Mesenchymal stem cell (in vitro differentiated cells and primary cell): ENCODE results near the gene ZFP36L1.

Experiments
- DNase-seq: peaks from one replicate; pipeline ENCODE4 v3.0.0-alpha.2; 2013
- H2AFZ ChIP-seq: one replicate; pipeline ENCODE4 v1.6.1; 2013; ENCODE audit warnings: low read depth, mild to moderate bottlenecking, control low read depth, inconsistent platforms, low read length, moderate library complexity
- H2AK5ac ChIP-seq: 2 replicates; pipeline ENCODE4 v1.6.1; 2013; ENCODE audit warnings: low read length, moderate library complexity, mild to moderate bottlenecking, inconsistent platforms; ENCODE audit not compliant: severe bottlenecking
- H2BK120ac ChIP-seq: one replicate; pipeline ENCODE4 v1.6.1; 2013; ENCODE audit warnings: low read depth, mild to moderate bottlenecking, inconsistent platforms, low read length, moderate library complexity
- H2BK12ac ChIP-seq, 2 experiments: one replicate each; pipeline ENCODE4 v1.6.1; 2013; ENCODE audit warnings: inconsistent platforms in 2 of 2, low read length in 2 of 2, mild to moderate bottlenecking in 2 of 2, moderate library complexity in 2 of 2, control low read depth in 1 of 2
- H2BK15ac ChIP-seq: one replicate; pipeline ENCODE4 v1.6.1; 2013; ENCODE audit warnings: mild to moderate bottlenecking, low read depth, inconsistent platforms; ENCODE audit not compliant: poor library complexity, severe bottlenecking
- H2BK5ac ChIP-seq: 2 replicates; pipeline ENCODE4 v1.6.1; 2013; ENCODE audit warnings: low read depth, mild to moderate bottlenecking, low read length, control low read depth, inconsistent platforms; ENCODE audit not compliant: poor library complexity, severe bottlenecking
- H3K14ac ChIP-seq, 2 experiments: one replicate each; pipeline ENCODE4 v1.6.1; 2013; ENCODE audit warnings: inconsistent platforms in 2 of 2, low read length in 2 of 2, control low read depth in 1 of 2, mild to moderate bottlenecking in 1 of 2, moderate library complexity in 1 of 2
- H3K18ac ChIP-seq, 2 experiments: one replicate each; pipeline ENCODE4 v1.6.1; 2013; ENCODE audit warnings: inconsistent platforms in 2 of 2, low read length in 2 of 2, control low read depth in 1 of 2, low read depth in 1 of 2, mild to moderate bottlenecking in 1 of 2
- H3K23ac ChIP-seq, 2 experiments: one replicate each; pipeline ENCODE4 v1.6.1; 2013; ENCODE audit warnings: inconsistent platforms in 2 of 2, low read length in 2 of 2, mild to moderate bottlenecking in 2 of 2, moderate library complexity in 2 of 2, control low read depth in 1 of 2
- H3K27ac ChIP-seq: 2 replicates; pipeline ENCODE4 v1.5.1; 2013; ENCODE audit warnings: mild to moderate bottlenecking, moderate library complexity, low read length, control low read depth, inconsistent platforms; ENCODE audit not compliant: poor library complexity, severe bottlenecking
- H3K27me3 ChIP-seq, 2 experiments: 2 replicates each; pipeline versions ENCODE4 v1.6.1 to v1.7.0; 2013; ENCODE audit warnings: low read length in 2 of 2, mild to moderate bottlenecking in 2 of 2, moderate library complexity in 2 of 2, control low read depth in 1 of 2, inconsistent platforms in 1 of 2; ENCODE audit not compliant: control insufficient read depth in 1 of 2, insufficient read depth in 1 of 2
- H3K36me3 ChIP-seq, 2 experiments: 2 replicates each; pipeline versions ENCODE4 v1.6.1 to v1.7.0; 2013; ENCODE audit warnings: low read length in 2 of 2, control low read depth in 1 of 2, inconsistent platforms in 1 of 2, low read depth in 1 of 2, mild to moderate bottlenecking in 1 of 2; ENCODE audit not compliant: insufficient read depth in 2 of 2, control insufficient read depth in 1 of 2
- H3K4ac ChIP-seq, 2 experiments: one replicate each; pipeline ENCODE4 v1.6.1; 2013; ENCODE audit warnings: inconsistent platforms in 2 of 2, low read length in 2 of 2, mild to moderate bottlenecking in 2 of 2, moderate library complexity in 2 of 2, control low read depth in 1 of 2, low read depth in 1 of 2
- H3K4me1 ChIP-seq: 2 replicates; pipeline ENCODE4 v1.6.1; 2013; ENCODE audit warnings: low read depth, low read length, control low read depth; ENCODE audit not compliant: control insufficient read depth, insufficient read depth
- H3K4me2 ChIP-seq: 2 replicates; pipeline ENCODE4 v1.6.1; 2013; ENCODE audit warnings: low read length, mild to moderate bottlenecking, inconsistent platforms; ENCODE audit not compliant: poor library complexity, severe bottlenecking
- H3K4me3 ChIP-seq, 2 experiments: 2 replicates each; pipeline versions ENCODE4 v1.5.1 to v1.7.0; 2013; ENCODE audit warnings: low read length in 2 of 2, mild to moderate bottlenecking in 2 of 2, control low read depth in 1 of 2, low read depth in 1 of 2; ENCODE audit not compliant: insufficient read depth in 1 of 2
- H3K79me1 ChIP-seq: replicated peaks from 2 replicates; pipeline ENCODE4 v1.6.1; 2013; ENCODE audit warnings: mild to moderate bottlenecking, control low read depth, low read length, inconsistent platforms; ENCODE audit not compliant: poor library complexity, severe bottlenecking
- H3K9ac ChIP-seq: 2 replicates; pipeline ENCODE4 v1.7.0; 2013; ENCODE audit warnings: mild to moderate bottlenecking, low read length, moderate library complexity
- H3K9me3 ChIP-seq: 2 replicates; pipeline ENCODE4 v1.7.0; 2013; ENCODE audit warnings: mild to moderate bottlenecking, low read length; ENCODE audit not compliant: control insufficient read depth
- H4K8ac ChIP-seq: one replicate; pipeline ENCODE4 v1.6.1; 2013; ENCODE audit warnings: inconsistent platforms, mild to moderate bottlenecking, low read length, moderate library complexity
- H4K91ac ChIP-seq: one replicate; pipeline ENCODE4 v1.6.1; 2013; ENCODE audit warnings: mild to moderate bottlenecking, low read length, inconsistent platforms
- WGBS: methylation state at CpG from one replicate; pipeline ENCODE4 v1.1.7; 2013; ENCODE audit warnings: mixed read lengths; 5-methylcytosine and 5-hydroxymethylcytosine counted together

Gene ZFP36L1

GRCh38 chr14:68787092-68787992 lies 5.5 kb downstream of the ZFP36L1 start:
- H4K8ac ChIP-seq, result peak overlapping the region; percentile 52
- peak overlapping the region; percentile 100 for H3K9ac ChIP-seq
- H3K27ac ChIP-seq, result peak overlapping the region; percentile 84
- DNase-seq, result peak; percentile 86
- H2BK12ac ChIP-seq, result no peak overlapping the region
- H3K36me3 ChIP-seq, result peaks cover 37 to 53% of the 10 kb centered on the region in 2 experiments
- H3K4me2 ChIP-seq, result peak overlapping the region; percentile 51
- peaks cover 41% of the 10 kb centered on the region for H3K4me1 ChIP-seq
- H2AK5ac ChIP-seq, result peak overlapping the region; percentile 49
- H3K4me3 ChIP-seq, result peak overlapping the region in 1 of 2 experiments; percentile 76
- no peak overlapping the region for H3K23ac ChIP-seq
- H2BK120ac ChIP-seq, result no peak overlapping the region
- H3K14ac ChIP-seq, result peak overlapping the region in 1 of 2 experiments; percentile 26
- H2BK5ac ChIP-seq, result no peak overlapping the region
- no peak overlapping the region for H2AFZ ChIP-seq
- H3K18ac ChIP-seq, result peak overlapping the region; percentile 64 to 93
- H3K4ac ChIP-seq, result peak overlapping the region in 1 of 2 experiments; percentile 9
- no peak overlapping the region for H4K91ac ChIP-seq
- no peak overlapping the region for H2BK15ac ChIP-seq
- 75% methylated on average over 9 of the region's 15 CpGs for WGBS
- H3K79me1 ChIP-seq, result peaks cover 3% of the 10 kb centered on the region
- H3K27me3 ChIP-seq, result no peaks in the 10 kb centered on the region
- H3K9me3 ChIP-seq, result no peaks in the 10 kb centered on the region

DNA sequence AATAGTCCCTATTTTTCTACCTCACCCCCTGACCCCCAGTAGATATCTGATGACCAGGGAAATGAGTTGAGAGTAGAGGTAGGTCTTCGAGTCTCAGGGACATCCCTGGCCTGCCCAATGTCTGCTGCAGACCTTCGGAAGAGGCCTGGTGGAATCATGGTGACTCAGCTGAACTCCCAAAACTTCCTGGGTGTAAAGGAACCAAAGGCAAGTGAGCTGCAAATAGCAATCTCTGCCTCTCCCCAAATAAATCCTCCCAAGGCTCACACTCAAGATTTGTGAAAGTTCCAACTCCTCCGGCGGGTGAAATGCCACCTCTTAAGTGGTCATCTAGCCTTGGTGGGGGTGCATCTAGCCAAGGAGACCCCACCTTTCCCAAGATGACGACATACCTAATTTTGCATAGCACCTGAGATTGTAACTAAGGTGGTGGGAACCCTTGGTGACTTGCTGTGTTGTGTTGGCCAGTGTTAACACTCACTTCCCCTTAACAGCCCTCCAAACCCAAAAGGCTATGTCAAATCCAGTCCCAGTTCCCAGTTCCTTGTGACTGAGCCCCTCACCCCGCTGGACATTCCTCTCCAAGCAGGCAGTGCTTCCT lies 6.3 kb downstream of the ZFP36L1 start:
- Histone ChIP-seq H2BK15ac (no peak overlapping the region), H2BK120ac (no peak overlapping the region), H3K4me3 (peak overlapping the region in 1 of 2 experiments; percentile 76), H3K4ac (peak overlapping the region in 1 of 2 experiments; percentile 9), H3K9me3 (no peaks in the 10 kb centered on the region), H4K8ac (peak overlapping the region; percentile 35), H4K91ac (no peak overlapping the region), H2BK5ac (no peak overlapping the region), H3K4me2 (no peak overlapping the region), H2BK12ac (peak overlapping the region in 1 of 2 experiments; percentile 33), H2AFZ (no peak overlapping the region), H2AK5ac (peak overlapping the region; percentile 10), H3K4me1 (peaks cover 43% of the 10 kb centered on the region), H3K27ac (peak overlapping the region; percentile 84), H3K23ac (peak overlapping the region in 1 of 2 experiments; percentile 26), H3K14ac (no peak overlapping the region), H3K18ac (peak overlapping the region; percentile 34 to 64), H3K36me3 (peaks cover 36 to 50% of the 10 kb centered on the region in 2 experiments), H3K27me3 (no peaks in the 10 kb centered on the region), H3K9ac (peak overlapping the region; percentile 100), H3K79me1 (peaks cover 3% of the 10 kb centered on the region)
- WGBS, result 50% methylated on average over 5 of the region's 6 CpGs
- DNase-seq, result peak; percentile 86

- no peak overlapping the region for H3K4me2 ChIP-seq
- H3K79me1 ChIP-seq, result peaks cover 3% of the 10 kb centered on the region
- H4K91ac ChIP-seq, result peak overlapping the region; percentile 14
- no peak overlapping the region for H3K14ac ChIP-seq
- peak; percentile 81 for DNase-seq
- H3K18ac ChIP-seq, result peak overlapping the region; percentile 61 to 81
- WGBS, result 86% methylated on average over 5 of the region's 5 CpGs
- H3K9me3 ChIP-seq, result no peaks in the 10 kb centered on the region
- H3K4me3 ChIP-seq, result no peak overlapping the region
- H3K4me1 ChIP-seq, result peaks cover 50% of the 10 kb centered on the region
- peak overlapping the region; percentile 10 for H2AK5ac ChIP-seq
- peak overlapping the region; percentile 100 for H3K9ac ChIP-seq
- H3K27me3 ChIP-seq, result no peaks in the 10 kb centered on the region
- H3K23ac ChIP-seq, result no peak overlapping the region
- peak overlapping the region; percentile 20 for H2BK120ac ChIP-seq
- no peak overlapping the region for H2BK5ac ChIP-seq
- peak overlapping the region in 1 of 2 experiments; percentile 8 for H3K4ac ChIP-seq
- H2BK15ac ChIP-seq, result no peak overlapping the region
- H2BK12ac ChIP-seq, result peak overlapping the region; percentile 33 to 44
- no peak overlapping the region for H2AFZ ChIP-seq
- peak overlapping the region; percentile 56 for H4K8ac ChIP-seq
- peak overlapping the region; percentile 84 for H3K27ac ChIP-seq
- peaks cover 30 to 42% of the 10 kb centered on the region in 2 experiments for H3K36me3 ChIP-seq
Measured at GRCh38 chr14:68785534-68786490, 7.1 kb downstream of the ZFP36L1 start.
